IPS DF 4.7 (cell line): Measurements from ENCODE around the gene IGF2.

Experiments
- DNase-seq: peaks from one replicate; pipeline ENCODE4 v3.0.0-alpha.2; 2013; ENCODE audit warnings: low spot score; ENCODE audit errors: extremely low read depth

IGF2 gene

GRCh38 chr11:2137202-2138067 lies 1.8 kb downstream of the IGF2 start:
- no peak for DNase-seq

GRCh38 chr11:2136952-2137201 lies 2.3 kb downstream of the IGF2 start:
- DNase-seq = no peak

- DNase-seq = no peak
Observed at GRCh38 chr11:2136209-2136951, 2.8 kb downstream of the IGF2 start.

- DNase-seq = no peak
Observed at GRCh38 chr11:2135648-2136201, 3.5 kb downstream of the IGF2 start.

- DNase-seq = no peak
Observed at GRCh38 chr11:2135018-2135569, 4.1 kb downstream of the IGF2 start.

GRCh38 chr11:2134022-2135010 lies 4.9 kb downstream of the IGF2 start:
- DNase-seq = no peak

GRCh38 chr11:2133241-2134021 lies 5.8 kb downstream of the IGF2 start:
- DNase-seq = no peak

GRCh38 chr11:2132874-2133240 lies 6.3 kb downstream of the IGF2 start:
- DNase-seq = no peak

GRCh38 chr11:2132246-2132645 lies 6.9 kb downstream of the IGF2 start:
- DNase-seq = no peak

GRCh38 chr11:2131371-2132236 lies 7.6 kb downstream of the IGF2 start:
- DNase-seq = no peak

- DNase-seq = no peak
Observed at GRCh38 chr11:2130881-2131352, 8.3 kb downstream of the IGF2 start.

- DNase-seq = no peak
Observed at GRCh38 chr11:2129699-2130366, 9.4 kb downstream of the IGF2 start.

GRCh38 chr11:2129308-2129698 lies 9.9 kb downstream of the IGF2 start:
- DNase-seq = no peak

- no peak for DNase-seq
Observed at GRCh38 chr11:2128511-2129307, 10.5 kb downstream of the IGF2 start.

- DNase-seq = no peak
Observed at GRCh38 chr11:2128130-2128510, 11.1 kb downstream of the IGF2 start.

- no peak for DNase-seq
Observed at GRCh38 chr11:2127482-2128129, 11.6 kb downstream of the IGF2 start.

GRCh38 chr11:2126520-2127085 lies 12.6 kb downstream of the IGF2 start:
- no peak for DNase-seq
